Dermis blood vessel endothelial cell (primary cell): ENCODE data around the gene SLC22A7. TPM values are rescaled to one million over a fixed set of nuclear protein-coding genes. Genes with fewer than 3 reads are reported as not detected.

Experiments used
- DNase-seq: peaks from one replicate; pipeline ENCODE4 v3.0.0; 2010
- total RNA-seq: library from RNA; depleted of rRNA; stranded (reverse); fragments of >200 nt; gene quantifications from 2 replicates; pipeline ENCODE4 v1.2.3, GENCODE V29; 2014

SLC22A7 gene
- total RNA-seq, 1 donor from 2014 or later = not detected

DNA sequence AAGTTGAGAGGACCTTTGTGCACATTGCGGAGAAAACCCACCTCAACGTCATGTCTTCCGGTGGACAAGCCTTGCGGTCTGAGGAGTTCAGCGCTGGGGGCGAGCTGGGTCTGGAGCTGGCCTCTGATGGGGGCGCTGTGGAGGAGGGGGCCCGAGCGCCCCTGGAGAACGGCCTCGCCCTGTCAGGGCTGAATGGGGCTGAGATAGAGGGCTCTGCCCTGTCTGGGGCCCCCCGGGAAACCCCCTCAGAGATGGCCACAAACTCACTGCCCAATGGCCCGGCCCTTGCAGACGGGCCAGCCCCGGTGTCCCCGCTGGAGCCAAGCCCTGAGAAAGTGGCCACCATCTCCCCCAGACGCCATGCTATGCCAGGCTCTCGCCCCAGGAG is 14.6 kb upstream of the SLC22A7 start:
- no peak for DNase-seq

DNA sequence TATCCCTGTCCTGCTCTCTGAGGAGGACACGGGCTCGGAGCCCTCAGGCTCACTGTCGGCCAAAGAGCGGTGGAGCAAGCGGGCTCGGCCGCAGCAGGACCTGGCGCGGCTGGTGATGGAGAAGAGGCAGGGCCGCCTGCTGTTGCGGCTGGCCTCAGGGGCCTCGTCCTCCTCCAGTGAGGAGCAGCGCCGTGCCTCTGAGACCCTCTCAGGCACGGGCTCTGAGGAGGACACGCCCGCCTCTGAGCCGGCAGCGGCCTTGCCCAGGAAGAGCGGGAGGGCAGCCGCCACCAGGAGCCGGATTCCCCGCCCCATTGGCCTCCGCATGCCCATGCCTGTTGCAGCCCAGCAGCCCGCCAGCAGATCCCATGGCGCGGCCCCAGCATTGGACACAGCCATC is 14.2 kb upstream of the SLC22A7 start:
- DNase-seq = no peak

DNA sequence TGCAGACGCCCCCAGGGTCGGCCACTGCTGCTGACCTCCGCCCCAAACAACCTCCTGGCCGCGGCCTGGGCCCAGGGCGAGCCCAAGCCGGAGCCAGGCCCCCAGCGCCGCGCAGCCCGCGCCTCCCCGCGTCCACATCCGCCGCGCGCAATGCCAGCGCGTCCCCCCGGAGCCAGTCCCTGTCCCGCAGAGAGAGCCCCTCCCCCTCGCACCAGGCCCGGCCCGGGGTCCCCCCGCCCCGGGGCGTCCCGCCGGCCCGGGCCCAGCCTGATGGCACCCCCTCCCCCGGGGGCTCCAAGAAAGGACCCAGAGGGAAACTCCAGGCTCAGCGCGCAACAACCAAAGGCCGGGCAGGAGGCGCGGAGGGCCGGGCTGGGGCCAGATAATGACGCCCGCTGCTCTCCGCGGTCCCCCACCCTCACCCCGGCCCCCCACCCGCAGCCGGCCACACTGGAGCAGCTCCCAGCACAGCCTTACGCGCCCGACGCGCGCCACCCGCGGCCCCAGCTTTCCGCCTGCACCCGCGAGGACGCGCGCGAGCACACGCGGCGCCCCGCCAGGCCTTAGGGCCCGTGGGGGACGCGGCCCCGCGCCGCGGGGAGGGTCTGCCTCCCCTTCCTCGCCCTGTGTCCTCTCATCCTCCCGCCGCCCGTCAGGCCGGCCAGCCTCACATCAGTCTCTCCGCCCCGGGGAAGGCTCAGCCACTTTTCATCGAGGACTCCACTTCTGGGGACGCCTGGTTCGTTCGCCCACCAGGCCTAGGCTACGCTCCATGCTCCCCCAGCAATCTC is 12.9 kb upstream of the SLC22A7 start:
- no peak for DNase-seq

DNA sequence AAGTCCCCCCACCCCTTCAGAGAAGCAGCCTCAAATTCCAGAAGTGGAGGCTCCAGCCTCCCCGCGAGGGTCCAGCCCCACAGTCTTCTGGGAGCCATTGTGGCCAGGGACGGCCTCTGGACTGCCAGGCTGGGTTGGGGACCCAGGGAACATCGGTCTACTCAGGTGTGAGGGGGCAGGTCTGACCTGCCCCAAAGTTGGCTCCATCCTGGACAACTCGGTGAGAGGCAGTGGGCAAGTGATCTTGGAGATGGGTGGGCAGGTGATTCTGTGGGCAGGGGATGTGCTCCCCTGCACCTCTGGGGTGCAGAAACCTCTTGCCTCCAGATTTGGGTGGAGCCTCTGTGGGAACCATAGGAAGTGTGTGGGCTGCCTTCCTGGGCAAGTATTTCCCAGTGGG is 12.2 kb upstream of the SLC22A7 start:
- DNase-seq = no peak

DNA sequence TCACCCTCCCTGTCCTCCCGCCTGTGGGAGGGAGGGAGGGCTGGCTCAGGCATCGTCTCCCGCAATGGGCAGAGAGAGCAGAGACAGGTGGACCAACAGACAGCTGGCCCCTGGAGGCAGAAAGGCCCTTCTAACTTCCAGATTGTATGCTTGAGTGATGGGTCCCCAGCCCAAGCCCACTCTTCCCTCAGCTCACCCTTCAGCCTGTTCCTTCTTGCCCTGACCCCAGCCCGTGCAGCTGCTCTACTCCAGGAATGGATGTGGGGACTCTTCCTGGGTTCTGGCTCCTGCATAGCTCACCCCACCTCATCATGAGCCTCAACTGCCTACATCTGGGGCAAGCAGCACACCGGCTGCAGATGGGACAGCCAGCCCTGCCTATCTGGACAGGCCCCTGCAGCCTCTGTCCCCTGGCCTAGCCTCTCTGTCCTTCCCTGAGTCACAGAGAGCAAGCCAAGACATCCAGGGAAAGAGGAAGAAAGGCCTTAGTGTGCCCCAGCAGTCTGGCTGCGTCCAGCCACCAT is 11.5 kb upstream of the SLC22A7 start:
- DNase-seq = no peak

DNA sequence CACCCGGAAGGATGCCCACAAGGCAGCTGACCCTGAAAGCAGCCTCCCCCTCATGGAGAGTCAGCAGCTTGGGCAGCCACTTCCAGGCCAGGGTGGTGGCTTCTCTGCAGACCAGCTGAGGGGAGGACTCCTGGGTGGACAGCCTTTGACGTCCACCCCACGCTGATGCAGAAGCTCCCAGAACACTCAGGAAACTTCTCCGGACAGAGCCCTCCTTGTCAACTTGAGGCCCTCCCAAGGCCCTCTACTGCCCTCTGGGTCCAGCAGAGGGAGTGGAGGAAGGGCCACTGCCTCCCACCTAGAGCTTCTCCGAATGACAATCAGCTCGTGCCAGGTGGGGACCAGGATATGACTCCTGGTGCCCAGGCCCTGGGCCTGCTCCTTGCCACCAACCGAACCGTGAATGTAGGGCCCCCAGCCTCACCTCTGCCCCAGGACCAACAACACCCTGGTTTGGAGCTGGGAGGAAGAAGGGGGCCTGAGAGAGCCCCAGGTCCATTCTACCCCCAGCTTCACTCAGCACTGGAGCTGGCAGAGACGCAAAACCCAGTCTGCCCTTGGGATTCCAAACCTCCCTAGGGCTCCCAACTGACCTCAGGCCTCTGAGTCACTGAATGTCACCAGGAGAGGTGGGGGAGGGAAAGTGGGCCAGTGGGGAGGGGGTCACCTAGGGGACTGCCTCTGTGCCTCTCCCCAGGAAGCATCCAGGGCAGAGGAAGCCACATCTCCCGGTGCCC is 10.9 kb upstream of the SLC22A7 start:
- no peak for DNase-seq

DNA sequence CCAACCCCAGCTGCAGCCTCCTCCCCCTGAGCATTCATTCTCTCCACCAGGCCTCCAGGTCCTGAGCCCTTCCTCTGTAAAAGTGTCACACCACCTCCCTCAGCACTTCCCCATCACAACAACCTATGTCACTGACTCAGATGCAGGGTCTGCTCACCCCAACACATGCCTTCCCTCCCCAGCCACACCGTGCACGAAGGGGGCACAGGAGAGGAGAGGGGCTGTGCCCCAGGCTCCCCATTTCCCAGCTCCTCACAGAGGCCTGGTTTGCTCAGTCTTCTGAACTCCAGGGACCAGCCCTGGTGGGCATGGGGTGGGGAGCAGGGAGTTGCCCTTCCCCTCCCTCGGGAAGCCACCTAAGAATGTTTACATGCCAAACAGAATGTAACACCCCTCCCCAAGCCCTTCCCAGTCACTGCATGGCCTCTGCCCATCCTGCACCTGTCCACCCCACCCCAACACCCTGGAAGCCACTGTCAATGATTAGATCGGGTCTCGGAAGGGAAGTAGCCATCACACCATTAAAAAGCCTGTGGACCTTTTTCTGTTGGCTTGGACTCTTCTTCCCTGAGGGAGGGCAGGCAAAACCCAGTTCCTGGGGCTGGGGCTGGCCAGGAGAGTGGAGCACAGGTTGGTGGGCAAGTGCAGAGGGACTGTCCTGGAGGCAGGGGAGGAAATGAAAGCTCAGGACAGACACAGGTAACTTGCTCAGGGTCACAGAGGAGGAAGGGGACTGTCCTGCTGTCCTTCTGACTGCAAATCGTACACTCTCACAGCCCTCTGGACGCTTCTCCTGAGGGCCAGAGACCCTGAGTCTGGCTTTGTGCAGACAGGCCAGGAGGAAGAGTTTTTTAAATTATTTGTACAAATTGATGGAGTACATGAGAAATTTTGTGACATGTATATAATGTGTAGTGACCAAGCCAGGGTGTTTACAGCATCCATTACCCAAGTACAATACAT is 10.1 kb upstream of the SLC22A7 start:
- DNase-seq = no peak

DNA sequence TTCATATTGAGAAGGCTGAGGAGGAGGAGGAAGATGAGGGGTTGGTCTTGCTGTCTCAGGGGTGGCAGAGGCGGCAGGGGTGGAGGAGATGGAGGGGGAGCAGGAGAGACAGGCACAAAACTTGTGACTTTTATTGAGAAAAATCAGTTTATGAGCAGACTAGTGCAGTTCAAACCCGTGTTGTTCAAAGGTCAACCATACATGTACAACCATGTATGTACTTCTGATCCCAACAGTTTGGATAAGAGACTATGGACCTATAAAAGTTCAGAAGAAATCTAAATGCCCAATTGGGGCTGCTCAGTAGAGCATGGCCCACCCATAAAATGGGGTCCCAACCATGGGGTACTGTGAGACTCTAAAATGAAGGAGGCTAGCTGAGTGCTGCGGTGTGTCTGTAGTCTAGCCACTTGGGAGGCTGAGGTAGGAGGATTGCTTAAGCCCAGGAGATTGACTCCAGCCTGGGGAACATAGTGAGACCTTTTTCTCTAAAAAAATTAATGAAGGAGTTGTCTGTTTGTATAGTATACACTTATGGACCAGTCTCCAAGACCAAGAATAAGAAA is 7.6 kb upstream of the SLC22A7 start:
- DNase-seq = no peak

DNA sequence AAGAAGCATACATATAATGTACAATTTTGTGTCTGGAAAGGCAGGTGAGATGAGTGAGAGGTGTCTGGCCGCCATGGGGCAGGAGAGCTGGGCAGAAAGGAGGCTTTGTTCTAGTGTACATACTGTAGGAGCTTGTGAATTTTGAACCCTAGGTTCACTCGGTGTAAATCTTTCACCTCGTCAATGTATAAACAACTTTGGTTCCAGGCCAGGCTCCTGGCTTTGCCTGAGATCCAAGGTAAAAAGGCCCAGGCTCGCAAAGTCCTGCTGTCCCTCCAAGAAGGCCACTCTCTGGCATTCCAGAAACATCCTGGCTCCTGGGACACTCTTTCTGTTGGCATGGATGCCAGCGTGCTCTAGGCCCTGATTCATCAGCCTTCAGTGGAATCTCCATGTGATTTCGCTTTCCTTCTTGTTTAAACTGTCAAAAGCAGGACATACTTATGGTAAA is 7.1 kb upstream of the SLC22A7 start:
- DNase-seq = no peak

DNA sequence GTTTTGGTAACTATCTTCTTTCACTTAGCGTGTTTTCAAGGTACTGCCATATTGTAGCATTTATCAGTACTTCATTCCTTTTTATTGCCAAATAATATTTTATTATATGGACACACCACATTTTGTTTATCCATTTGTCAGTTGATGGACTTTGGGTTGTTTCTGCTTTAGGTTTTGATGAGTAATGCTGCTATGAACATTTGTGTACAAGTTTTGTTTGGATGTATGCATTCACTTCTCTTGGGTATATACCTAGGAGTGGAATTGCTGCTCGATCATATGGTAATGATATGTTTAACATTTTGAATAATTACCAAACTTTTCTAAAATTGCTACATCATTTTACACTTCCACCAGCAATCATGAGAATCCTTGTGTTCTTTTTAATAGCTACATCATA is 6.4 kb upstream of the SLC22A7 start:
- DNase-seq = no peak

DNA sequence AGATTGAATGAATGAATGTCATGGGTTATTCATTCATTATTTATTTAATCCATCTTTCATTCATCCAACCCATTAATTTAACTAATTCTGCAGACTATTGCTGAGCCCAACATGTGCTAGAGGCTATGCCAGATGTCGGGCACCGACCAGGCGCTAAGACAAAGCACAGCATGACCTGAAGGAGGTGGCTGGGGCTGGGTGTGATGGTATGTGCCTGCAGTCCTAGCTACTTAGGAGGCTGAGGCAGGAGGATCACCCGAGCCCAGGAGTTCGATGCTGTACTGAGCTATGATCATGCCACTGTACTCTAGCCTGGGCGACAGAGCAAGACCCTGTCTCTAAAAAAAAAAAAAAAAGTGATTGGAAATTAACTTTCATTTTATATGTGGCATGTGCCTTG is 5.7 kb upstream of the SLC22A7 start:
- no peak for DNase-seq

DNA sequence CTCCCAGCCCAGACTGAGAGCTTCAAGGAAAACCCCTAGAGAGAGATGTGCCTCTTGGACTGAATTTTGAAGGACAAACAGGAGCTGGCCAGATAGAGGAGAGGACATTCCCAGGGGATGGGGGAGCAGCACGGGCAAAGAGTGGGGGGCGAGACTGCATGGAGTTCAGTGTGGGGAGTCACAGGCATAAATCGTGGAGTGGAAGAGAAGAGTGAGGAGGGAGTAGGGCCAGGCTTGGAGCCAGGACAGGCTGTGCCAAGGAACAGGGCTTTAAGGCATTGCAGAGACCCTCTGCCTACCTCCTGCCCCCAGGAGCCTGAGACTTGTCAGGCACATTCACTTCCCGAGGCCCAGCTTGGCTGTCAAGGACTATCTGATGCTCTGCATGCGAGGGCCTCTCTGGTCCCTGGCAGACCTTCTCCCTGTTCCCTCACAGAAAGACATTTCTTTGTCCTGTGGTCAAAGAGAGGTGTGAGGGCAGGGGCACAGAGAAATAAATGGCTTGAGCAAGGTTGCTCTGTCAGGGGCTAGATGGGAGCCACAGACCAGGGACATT is 5.2 kb upstream of the SLC22A7 start:
- no peak for DNase-seq

DNA sequence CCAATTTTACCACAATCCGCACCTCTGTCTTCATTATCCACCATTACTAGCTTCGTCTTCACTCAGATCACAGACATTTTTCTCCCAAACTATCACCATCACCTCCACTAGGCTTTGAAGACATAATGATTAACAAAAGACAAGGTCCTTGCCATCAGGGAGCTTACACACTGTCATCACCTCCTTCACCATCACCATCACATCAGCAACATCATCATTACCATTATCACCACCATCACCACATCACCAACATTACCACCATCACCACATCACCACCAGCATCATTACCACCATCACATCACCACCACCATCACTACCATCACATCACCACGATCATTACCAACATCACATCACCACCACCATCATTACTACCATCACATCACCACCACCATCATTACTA is 4.4 kb upstream of the SLC22A7 start:
- no peak for DNase-seq

DNA sequence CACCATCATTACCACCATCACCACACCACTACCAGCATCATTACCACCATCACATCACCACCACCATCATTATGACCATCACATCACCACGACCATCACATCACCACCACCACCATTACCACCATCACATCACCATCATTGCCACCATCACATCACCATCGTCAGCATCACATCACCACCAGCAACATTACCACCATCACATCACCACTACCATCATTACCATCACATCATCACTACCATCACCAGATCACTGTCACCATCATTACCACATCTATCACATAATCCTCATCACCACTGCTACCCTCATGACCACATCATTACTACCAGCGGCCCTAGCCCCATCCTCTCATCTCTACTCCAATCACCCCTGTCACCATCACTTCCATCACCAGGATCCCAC is 3.5 kb upstream of the SLC22A7 start:
- no peak for DNase-seq

DNA sequence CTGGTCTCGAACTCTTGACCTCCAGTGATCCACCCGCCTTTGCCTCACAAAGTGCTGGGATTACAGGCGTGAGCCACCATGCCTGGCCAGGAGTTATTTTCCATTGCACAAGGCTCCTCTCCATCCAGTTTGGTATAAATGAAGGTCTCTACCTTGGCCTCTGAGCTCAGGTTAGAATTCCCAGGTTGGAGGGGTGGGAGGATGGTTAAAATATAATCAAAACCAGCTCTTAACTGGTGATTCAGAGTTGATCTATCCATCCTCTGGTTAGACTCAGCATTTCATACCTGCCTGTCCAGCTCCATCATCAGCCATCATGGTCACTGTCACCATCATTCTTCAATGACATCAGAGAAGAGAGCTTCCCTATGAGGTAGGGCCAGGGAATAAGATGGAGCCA is 2.6 kb upstream of the SLC22A7 start:
- no peak for DNase-seq

DNA sequence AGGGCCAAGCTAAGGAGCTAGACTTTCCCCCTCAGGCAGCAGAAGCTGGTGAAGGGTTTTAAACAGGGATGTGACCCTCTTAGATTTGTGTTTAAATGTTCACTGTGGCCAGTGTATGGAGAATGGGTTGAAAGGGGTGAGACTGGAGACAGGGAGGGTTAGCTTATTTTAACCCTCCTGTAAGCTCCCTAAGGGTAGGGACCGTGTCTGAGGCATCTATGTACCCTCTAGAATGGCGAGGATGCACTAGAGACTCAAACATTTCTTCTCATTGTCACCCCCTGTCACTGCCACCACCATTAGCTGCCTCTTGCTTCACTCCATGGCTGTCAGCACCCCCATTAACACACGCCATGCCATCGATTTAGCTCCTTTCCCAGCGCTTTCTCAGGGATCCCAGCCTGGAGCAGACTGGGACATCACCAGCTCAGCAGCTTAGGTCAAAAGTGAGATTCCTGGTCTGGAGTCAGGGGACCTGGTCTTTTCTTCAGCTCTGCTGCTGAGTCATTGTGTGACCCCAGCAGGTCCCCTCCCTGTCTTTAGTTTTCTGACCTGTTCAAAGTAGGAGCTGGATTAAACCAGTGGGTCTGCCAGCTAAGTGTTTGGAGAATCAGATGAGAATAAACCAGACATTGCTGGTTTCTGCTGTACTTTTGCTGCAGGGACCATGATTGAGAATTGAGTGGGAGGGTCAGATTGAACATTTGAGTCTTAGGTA is 1.1 kb upstream of the SLC22A7 start:
- no peak for DNase-seq

DNA sequence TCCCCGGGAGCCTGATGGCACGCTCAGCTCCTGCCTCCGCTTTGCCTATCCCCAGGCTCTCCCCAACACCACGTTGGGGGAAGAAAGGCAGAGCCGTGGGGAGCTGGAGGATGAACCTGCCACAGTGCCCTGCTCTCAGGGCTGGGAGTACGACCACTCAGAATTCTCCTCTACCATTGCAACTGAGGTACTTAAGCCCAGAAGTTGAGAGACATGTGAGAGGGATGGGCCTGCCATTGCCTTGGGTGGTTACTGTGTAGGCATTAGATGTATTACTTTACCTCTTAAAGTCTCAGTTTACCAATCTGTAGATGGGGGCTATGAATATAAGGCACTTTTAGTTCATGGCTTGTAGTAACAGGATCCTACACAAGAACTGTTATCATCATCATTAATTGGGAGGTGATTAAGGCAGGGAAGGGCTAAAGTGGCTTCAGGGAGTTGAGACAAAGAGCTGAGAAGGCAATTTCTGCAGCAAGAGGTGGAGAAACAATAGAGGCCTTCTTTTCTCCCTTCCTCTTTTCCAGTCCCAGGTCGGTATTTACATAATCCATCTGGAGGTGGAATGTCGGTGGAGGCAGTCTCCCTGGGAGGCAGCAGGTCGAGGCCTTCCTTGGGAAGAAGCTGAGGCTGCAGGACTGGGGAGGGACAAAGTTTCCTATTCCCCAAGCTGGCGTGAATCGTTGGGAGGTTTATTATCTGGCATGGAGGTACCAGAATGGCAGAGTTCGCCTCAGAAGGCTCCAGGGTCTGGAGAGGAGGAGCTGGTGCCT is 691 bp downstream of the SLC22A7 start:
- no peak for DNase-seq

DNA sequence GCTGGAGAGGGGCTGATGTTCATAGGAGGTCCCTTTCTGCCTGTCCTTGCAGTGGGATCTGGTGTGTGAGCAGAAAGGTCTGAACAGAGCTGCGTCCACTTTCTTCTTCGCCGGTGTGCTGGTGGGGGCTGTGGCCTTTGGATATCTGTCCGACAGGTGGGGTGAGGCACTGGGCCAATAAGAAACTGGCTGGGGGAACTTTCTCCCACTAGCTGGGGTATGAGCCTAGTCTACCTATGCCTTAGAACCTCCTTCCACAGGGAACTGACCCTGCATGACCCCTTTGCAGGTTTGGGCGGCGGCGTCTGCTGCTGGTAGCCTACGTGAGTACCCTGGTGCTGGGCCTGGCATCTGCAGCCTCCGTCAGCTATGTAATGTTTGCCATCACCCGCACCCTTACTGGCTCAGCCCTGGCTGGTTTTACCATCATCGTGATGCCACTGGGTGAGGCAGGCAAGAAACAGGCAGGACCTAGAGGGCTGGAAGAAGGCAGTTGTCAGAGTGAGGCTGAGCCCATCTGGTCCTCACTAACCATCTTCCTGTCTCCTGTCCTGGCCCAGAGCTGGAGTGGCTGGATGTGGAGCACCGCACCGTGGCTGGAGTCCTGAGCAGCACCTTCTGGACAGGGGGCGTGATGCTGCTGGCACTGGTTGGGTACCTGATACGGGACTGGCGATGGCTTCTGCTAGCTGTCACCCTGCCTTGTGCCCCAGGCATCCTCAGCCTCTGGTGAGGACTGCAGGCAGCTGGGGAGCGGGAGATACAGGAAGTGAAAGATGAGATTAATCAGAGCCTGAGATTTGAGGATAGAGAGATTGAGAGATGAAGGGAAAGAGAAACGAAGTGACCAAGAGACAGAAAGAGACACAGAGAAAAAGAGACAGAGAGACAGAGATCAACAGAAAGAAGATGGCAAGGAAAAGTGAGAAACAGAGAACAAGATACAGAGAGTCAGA is 1.6 kb downstream of the SLC22A7 start:
- no peak for DNase-seq

DNA sequence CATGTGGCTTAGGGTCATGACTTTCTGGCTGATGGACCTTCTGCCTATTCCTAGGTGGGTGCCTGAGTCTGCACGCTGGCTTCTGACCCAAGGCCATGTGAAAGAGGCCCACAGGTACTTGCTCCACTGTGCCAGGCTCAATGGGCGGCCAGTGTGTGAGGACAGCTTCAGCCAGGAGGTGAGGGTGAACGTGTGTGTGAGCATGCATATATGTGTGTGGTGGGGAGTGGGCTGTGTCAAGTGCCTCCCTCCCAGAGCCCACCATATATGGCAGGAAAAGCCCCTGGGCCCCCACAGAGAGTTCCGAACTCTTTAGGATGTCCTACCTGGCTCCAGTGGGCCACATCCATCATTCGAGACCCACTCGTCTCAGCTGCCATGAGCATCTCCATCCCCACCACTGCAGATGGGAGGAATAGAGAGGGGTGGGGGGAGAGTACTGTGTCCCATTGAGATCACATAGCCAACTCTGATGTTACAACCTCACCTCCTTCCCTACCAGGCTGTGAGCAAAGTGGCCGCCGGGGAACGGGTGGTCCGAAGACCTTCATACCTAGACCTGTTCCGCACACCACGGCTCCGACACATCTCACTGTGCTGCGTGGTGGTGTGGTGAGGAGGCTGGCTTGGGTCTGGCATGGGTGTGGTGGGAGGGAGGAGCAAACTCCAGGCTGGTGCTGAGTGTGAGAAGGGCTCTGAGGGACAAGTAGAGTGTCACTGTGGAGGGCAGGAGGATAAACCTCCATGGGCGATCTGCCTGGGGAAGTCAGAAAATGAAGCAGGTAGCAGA is 3.2 kb downstream of the SLC22A7 start:
- DNase-seq = no peak
